A549 (cell line): ENCODE data around the gene TRIO. TPM values are rescaled to one million over a fixed set of nuclear protein-coding genes. Genes with fewer than 3 reads are reported as not detected.
"Not testable (repeated sequence)": the region's sequence is repeated elsewhere in the genome, so short reads cannot be mapped to it uniquely, and the experiment has no call there.

Source experiments
- ATAC-seq, 2 experiments: fragments of 200-7000 bp in 1 of 2; fragments of >200 bp in 1 of 2; cut with Nextera tagmentation in 1 of 2; cut with Tn5 transposase in 1 of 2; 3 replicates each; pipeline versions ENCODE4 v1.8.0 to v1.9.1; 2018 to 2020; ENCODE audit warnings: mild to moderate bottlenecking in 1 of 2, moderate library complexity in 1 of 2
- CTCF ChIA-PET: fragments of 300-600 bp; sonication (Branson Sonifier 250); formaldehyde crosslinking; extraction: SDS; loops from one replicate; lab custom pipeline; 2021; ENCODE audit warnings: antibody characterized with exemption, inconsistent platforms; lab: Yijun Ruan, JAX
- POLR2A ChIA-PET: fragments of 350-600 bp; formaldehyde crosslinking; extraction: SDS; loops from one replicate; lab custom pipeline; 2021; ENCODE audit warnings: antibody characterized with exemption, inconsistent platforms; lab: Yijun Ruan, JAX
- DNase-seq, 2 experiments: peaks; one replicate each; pipeline versions ENCODE4 v3.0.0 to v3.0.0-alpha.2; 2011 to 2016; ENCODE audit warnings: low read depth in 1 of 2, low spot score in 1 of 2
- FAIRE-seq: peaks from 2 replicates; lab custom pipeline; 2011; peaks lifted over from hg19 to GRCh38; lab: Jason Lieb, UNC
- H3K27ac ChIP-seq, 2 experiments: fragments of >200 bp; sonication (Bioruptor Twin); formaldehyde crosslinking; 3 replicates each; pipeline ENCODE4 v1.5.1; 2016 to 2017
- H3K4me1 ChIP-seq: fragments of >200 bp; sonication (Bioruptor Twin); formaldehyde crosslinking; 3 replicates; pipeline ENCODE4 v1.6.1; 2016
- H3K4me2 ChIP-seq: fragments of >200 bp; sonication (Bioruptor Twin); formaldehyde crosslinking; 3 replicates; pipeline ENCODE4 v1.6.1; 2016
- H3K4me3 ChIP-seq: fragments of >200 bp; sonication (Bioruptor Twin); formaldehyde crosslinking; 3 replicates; pipeline ENCODE4 v1.5.1; 2016
- H3K9me3 ChIP-seq: fragments of >200 bp; sonication (Bioruptor Twin); formaldehyde crosslinking; 3 replicates; pipeline ENCODE4 v1.6.1; 2016
- BHLHE40 ChIP-seq: IDR thresholded peaks from 2 replicates; pipeline ENCODE4 v1.6.1; 2012; ENCODE audit warnings: low read depth, low read length, inconsistent platforms
- CBX2 ChIP-seq: fragments of 200-600 bp; sonication (generic); IDR thresholded peaks from 2 replicates; pipeline ENCODE4 v1.6.1; 2016; ENCODE audit warnings: low read depth, mild to moderate bottlenecking, borderline replicate concordance
- CBX8 ChIP-seq: fragments of 200-600 bp; sonication (generic); IDR thresholded peaks from 2 replicates; pipeline ENCODE4 v1.6.1; 2016
- CEBPB ChIP-seq, 2 experiments: fragments of >200 bp in 1 of 2; sonication (Bioruptor Twin) in 1 of 2; formaldehyde crosslinking in 1 of 2; IDR thresholded peaks; 2 replicates each; pipeline ENCODE4 v1.6.1; 2012 to 2016
- CHD4 ChIP-seq: fragments of 200-600 bp; sonication (generic); IDR thresholded peaks from 2 replicates; pipeline ENCODE4 v1.6.1; 2016; ENCODE audit warnings: antibody characterized with exemption, mild to moderate bottlenecking, borderline replicate concordance
- EHF ChIP-seq: fragments of 250-450 bp; sonication (Bioruptor Pico); IDR thresholded peaks from 2 replicates; pipeline ENCODE4 v1.5.0; 2020; ENCODE audit warnings: mild to moderate bottlenecking
- EHMT2 ChIP-seq: fragments of 200-600 bp; sonication (generic); IDR thresholded peaks from 2 replicates; pipeline ENCODE4 v1.6.1; 2016; ENCODE audit warnings: antibody characterized with exemption, low read depth, mild to moderate bottlenecking, moderate library complexity
- FOSB ChIP-seq: fragments of 250-450 bp; sonication (Bioruptor Pico); IDR thresholded peaks from 2 replicates; pipeline ENCODE4 v1.5.0; 2020; ENCODE audit warnings: mild to moderate bottlenecking, moderate library complexity
- HEYL ChIP-seq: fragments of 250-450 bp; sonication (Bioruptor Pico); IDR thresholded peaks from 2 replicates; pipeline ENCODE4 v1.8.0; 2021; ENCODE audit warnings: mild to moderate bottlenecking, moderate library complexity
- HOXA7 ChIP-seq: fragments of 250-450 bp; sonication (Bioruptor Pico); IDR thresholded peaks from 2 replicates; pipeline ENCODE4 v1.5.0; 2020; ENCODE audit warnings: mild to moderate bottlenecking, moderate library complexity
- HOXB13 ChIP-seq: fragments of 250-450 bp; sonication (Bioruptor Pico); IDR thresholded peaks from 2 replicates; pipeline ENCODE4 v1.5.0; 2020; ENCODE audit warnings: low read depth, mild to moderate bottlenecking, moderate library complexity
- HOXB5 ChIP-seq: fragments of 250-450 bp; sonication (Bioruptor Pico); IDR thresholded peaks from 2 replicates; pipeline ENCODE4 v1.5.0; 2020; ENCODE audit warnings: mild to moderate bottlenecking, moderate library complexity
- JUN ChIP-seq, 2 experiments: fragments of >200 bp; sonication (Bioruptor Twin); formaldehyde crosslinking; IDR thresholded peaks; 2 replicates in 1 of 2; 3 replicates in 1 of 2; pipeline ENCODE4 v1.6.1; 2016 to 2017
- JUNB ChIP-seq: fragments of >200 bp; sonication (Bioruptor Twin); formaldehyde crosslinking; IDR thresholded peaks from 2 replicates; pipeline ENCODE4 v1.6.1; 2016
- KDM1A ChIP-seq: fragments of 200-600 bp; sonication (generic); IDR thresholded peaks from 2 replicates; pipeline ENCODE4 v1.6.1; 2016; ENCODE audit warnings: low read depth, mild to moderate bottlenecking
- KDM5A ChIP-seq: fragments of 200-600 bp; sonication (generic); IDR thresholded peaks from 2 replicates; pipeline ENCODE4 v1.6.1; 2016; ENCODE audit warnings: antibody characterized with exemption, mild to moderate bottlenecking
- MAFK ChIP-seq: fragments of 450-650 bp; IDR thresholded peaks from 2 replicates; pipeline ENCODE4 v1.6.1; 2014; ENCODE audit not compliant: partially characterized antibody
- NFE2L2 ChIP-seq: fragments of 150-350 bp; conservative IDR thresholded peaks from 2 replicates; pipeline ENCODE4 v1.6.1; 2014; ENCODE audit warnings: low read length
- NPAS2 ChIP-seq: fragments of 250-450 bp; sonication (Bioruptor Pico); IDR thresholded peaks from 2 replicates; pipeline ENCODE4 v1.8.0; 2022; ENCODE audit warnings: mild to moderate bottlenecking, moderate library complexity, borderline replicate concordance
- PHF8 ChIP-seq: fragments of 200-600 bp; sonication (generic); IDR thresholded peaks from 2 replicates; pipeline ENCODE4 v1.6.1; 2016; ENCODE audit warnings: low read depth, mild to moderate bottlenecking, antibody characterized with exemption, moderate library complexity, borderline replicate concordance
- RARB ChIP-seq: fragments of 250-450 bp; sonication (Bioruptor Pico); IDR thresholded peaks from 2 replicates; pipeline ENCODE4 v1.8.0; 2021; ENCODE audit warnings: mild to moderate bottlenecking, moderate library complexity
- RNF2 ChIP-seq: fragments of 200-600 bp; sonication (generic); IDR thresholded peaks from 2 replicates; pipeline ENCODE4 v1.6.1; 2016; ENCODE audit warnings: low read depth, mild to moderate bottlenecking, antibody characterized with exemption, moderate library complexity, borderline replicate concordance
- SREBF2 ChIP-seq: fragments of 450-650 bp; IDR thresholded peaks from 2 replicates; pipeline ENCODE4 v1.6.1; 2014; ENCODE audit warnings: mild to moderate bottlenecking, moderate library complexity
- ZC3H11A ChIP-seq: fragments of 450-650 bp; IDR thresholded peaks from 2 replicates; pipeline ENCODE4 v1.6.1; 2014; ENCODE audit warnings: antibody characterized with exemption, mild to moderate bottlenecking
- ZSCAN20 ChIP-seq: fragments of 250-450 bp; sonication (Bioruptor Pico); IDR thresholded peaks from 2 replicates; pipeline ENCODE4 v1.8.0; 2022; ENCODE audit warnings: mild to moderate bottlenecking, moderate library complexity
- WGBS: methylation state at CpG from one replicate; pipeline ENCODE4 v1.1.6; 2017; ENCODE audit errors: missing lambda C conversion rate; 5-methylcytosine and 5-hydroxymethylcytosine counted together
- polyA plus RNA-seq, 4 experiments: library from polyadenylated mRNA; depleted of rRNA in 3 of 4; stranded (reverse); fragments of >200 nt; fragmentation: RNase III in 1 of 4; extraction: RNeasy Plus Mini Kit Qiagen cat#74134 plus additional on column Dnase treatment in 1 of 4; gene quantifications; 2 replicates in 3 of 4; 3 replicates in 1 of 4; pipeline ENCODE4 v1.2.3, GENCODE V29; 2011 to 2017
- TF ChIP-seq, protein P1 (sequence below): fragments of >200 bp; sonication (Bioruptor Twin); formaldehyde crosslinking; IDR thresholded peaks from 3 replicates; pipeline ENCODE4 v1.5.1; 2016
- TF ChIP-seq, protein P2 (sequence below): fragments of >200 bp; sonication (Bioruptor Twin); formaldehyde crosslinking; IDR thresholded peaks from 3 replicates; pipeline ENCODE4 v1.6.1; 2016
- TF ChIP-seq, protein P3 (sequence below): fragments of 250-450 bp; sonication (Bioruptor Pico); IDR thresholded peaks from 2 replicates; pipeline ENCODE4 v1.5.0; 2021; ENCODE audit warnings: mild to moderate bottlenecking, moderate library complexity, borderline replicate concordance
- TF ChIP-seq, protein P4 (sequence below): fragments of 150-350 bp; IDR thresholded peaks from 2 replicates; pipeline ENCODE4 v1.6.1; 2014; ENCODE audit warnings: low read depth, mild to moderate bottlenecking, low read length

Gene TRIO
- polyA plus RNA-seq, 2 of the 4 experiments (the other 2 are of a cell fraction): 47.5 to 79.0 TPM

DNA sequence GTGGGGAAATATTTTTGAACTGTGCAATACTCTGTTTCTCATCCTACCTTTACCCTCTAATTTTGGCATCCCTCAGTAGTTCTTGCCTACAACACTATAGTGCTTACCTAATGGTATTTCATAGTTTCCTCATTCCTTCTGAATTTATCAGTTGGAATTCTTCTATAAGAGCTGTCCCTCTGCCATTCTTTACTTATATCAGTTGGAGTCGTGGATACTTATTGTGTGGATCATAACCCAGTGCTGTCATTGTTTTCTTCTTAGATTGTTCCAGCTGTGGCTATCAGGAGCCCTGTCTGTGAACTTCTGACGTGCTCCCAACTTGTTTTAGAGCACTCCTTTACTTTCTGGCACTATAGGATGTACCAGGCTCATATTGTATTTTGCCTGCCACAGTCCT, 292.3 kb downstream of the TRIO start:
- Histone ChIP-seq H3K9me3 (no peaks in the 10 kb centered on the region), H3K27ac (no peak overlapping the region), H3K4me1 (no peaks in the 10 kb centered on the region), H3K4me2 (no peak overlapping the region), H3K4me3 (no peak overlapping the region)
- ChIA-PET CTCF (no interaction called here), POLR2A (no interaction called here)
- DNase-seq (no peak), ATAC-seq (no peak; a peak in 1 of 6 replicates), FAIRE-seq (no peak)
- WGBS: 67% methylated on average over 2 of the region's 2 CpGs
- no peak for TF ChIP-seq CEBPB (IDR thresholded peaks at IDR 0.05)
- no peak for TF ChIP-seq KDM1A
- TF ChIP-seq FOSB (CRISPR knock-in tag): no peak
- TF ChIP-seq HOXB5: no peak
- TF ChIP-seq NFE2L2: no peak
- no peak for TF ChIP-seq CBX8
- no peak for TF ChIP-seq HOXB13
- no peak for TF ChIP-seq JUNB
- no peak for TF ChIP-seq NPAS2 (CRISPR knock-in tag)
- no peak for TF ChIP-seq RNF2
- no peak for TF ChIP-seq EHF (CRISPR knock-in tag)
- no peak for TF ChIP-seq JUN (IDR thresholded peaks at IDR 0.05)
- no peak for TF ChIP-seq RARB (CRISPR knock-in tag)
- TF ChIP-seq, protein P1, sequence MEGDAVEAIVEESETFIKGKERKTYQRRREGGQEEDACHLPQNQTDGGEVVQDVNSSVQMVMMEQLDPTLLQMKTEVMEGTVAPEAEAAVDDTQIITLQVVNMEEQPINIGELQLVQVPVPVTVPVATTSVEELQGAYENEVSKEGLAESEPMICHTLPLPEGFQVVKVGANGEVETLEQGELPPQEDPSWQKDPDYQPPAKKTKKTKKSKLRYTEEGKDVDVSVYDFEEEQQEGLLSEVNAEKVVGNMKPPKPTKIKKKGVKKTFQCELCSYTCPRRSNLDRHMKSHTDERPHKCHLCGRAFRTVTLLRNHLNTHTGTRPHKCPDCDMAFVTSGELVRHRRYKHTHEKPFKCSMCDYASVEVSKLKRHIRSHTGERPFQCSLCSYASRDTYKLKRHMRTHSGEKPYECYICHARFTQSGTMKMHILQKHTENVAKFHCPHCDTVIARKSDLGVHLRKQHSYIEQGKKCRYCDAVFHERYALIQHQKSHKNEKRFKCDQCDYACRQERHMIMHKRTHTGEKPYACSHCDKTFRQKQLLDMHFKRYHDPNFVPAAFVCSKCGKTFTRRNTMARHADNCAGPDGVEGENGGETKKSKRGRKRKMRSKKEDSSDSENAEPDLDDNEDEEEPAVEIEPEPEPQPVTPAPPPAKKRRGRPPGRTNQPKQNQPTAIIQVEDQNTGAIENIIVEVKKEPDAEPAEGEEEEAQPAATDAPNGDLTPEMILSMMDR: no peak
- TF ChIP-seq HEYL (CRISPR knock-in tag): no peak

DNA sequence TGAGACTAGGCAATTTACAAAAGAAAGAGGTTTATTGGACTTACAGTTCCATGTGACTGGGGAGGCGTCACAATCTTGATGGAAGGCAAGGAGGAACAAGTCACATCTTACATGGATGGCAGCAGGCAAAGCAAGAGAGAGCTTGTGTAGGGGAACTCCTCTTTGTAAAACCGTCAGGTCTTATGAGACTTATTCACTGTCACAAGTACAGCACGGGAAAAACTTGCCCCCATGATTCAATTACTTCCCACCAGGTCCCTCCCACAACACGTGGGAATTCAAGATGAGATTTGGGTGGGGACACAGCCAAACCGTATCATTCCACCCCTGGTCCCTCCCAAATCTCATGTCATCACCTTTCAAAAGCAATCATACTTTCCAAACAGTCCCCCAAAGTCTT, 293.0 kb downstream of the TRIO start:
- H3K4me1 ChIP-seq, H3K4me2 ChIP-seq, H3K27ac ChIP-seq, H3K4me3 ChIP-seq, H3K9me3 ChIP-seq, DNase-seq, FAIRE-seq, POLR2A ChIA-PET, ATAC-seq: not testable (repeated sequence)
- CTCF ChIA-PET: interaction anchor here (2.1 kb wide), 1 partner anchor 213 kb away, joined by 5 read pairs; no protein-coding TSS in a partner anchor
- WGBS: 89% methylated on average over 5 of the region's 5 CpGs

DNA sequence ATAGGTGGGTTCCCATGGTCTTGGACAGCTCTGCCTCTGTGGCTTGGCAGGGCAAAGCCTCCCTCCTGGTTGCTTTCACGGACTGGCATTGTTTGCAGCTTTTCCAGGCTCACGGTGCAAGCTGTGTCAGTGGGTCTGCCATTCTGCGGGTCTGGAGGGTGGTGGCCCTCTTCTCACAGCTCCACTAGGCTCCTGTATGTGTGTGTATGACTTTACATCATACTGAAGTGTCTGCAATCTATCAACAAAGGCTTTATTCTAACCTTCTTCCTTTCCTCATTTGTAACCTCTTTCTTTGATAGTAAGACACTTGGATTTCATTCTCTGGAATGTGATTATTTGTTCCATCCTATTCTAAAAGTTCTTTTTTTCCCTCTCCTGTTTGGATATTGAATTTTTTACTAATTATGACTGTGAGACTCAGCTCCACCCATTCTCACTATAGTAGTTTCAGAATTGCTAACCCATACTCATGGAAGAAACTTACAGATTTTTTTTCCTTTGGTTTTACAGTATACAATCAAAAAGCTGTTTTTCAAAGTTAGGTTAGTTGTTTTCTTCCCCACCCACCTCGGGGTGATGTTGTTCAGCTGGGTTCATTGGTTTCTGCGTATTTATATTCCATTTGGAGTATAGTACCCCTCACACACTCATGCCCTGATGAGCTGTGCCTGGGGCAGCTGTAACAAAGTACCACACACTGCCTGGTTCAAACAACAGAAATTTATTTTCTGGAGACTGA, 293.8 kb downstream of the TRIO start:
- H3K9me3 ChIP-seq: no peaks in the 10 kb centered on the region
- ATAC-seq: no peak
- H3K4me3 ChIP-seq: no peak overlapping the region
- CTCF ChIA-PET: interaction anchor here (2.1 kb wide), 1 partner anchor 212 kb away, joined by 5 read pairs; no protein-coding TSS in a partner anchor
- 100% methylated on average over 5 of the region's 5 CpGs for WGBS
- no peak for FAIRE-seq
- no peaks in the 10 kb centered on the region for H3K4me1 ChIP-seq
- DNase-seq: no peak
- no peak overlapping the region for H3K4me2 ChIP-seq
- TF ChIP-seq MAFK (no peak), BHLHE40 (no peak), ZSCAN20 (CRISPR knock-in tag) (no peak), PHF8 (no peak), SREBF2 (no peak), CBX2 (no peak), HOXA7 (CRISPR knock-in tag) (no peak), EHMT2 (no peak), ZC3H11A (no peak), KDM5A (no peak), CHD4 (no peak)
- TF ChIP-seq, protein P2, sequence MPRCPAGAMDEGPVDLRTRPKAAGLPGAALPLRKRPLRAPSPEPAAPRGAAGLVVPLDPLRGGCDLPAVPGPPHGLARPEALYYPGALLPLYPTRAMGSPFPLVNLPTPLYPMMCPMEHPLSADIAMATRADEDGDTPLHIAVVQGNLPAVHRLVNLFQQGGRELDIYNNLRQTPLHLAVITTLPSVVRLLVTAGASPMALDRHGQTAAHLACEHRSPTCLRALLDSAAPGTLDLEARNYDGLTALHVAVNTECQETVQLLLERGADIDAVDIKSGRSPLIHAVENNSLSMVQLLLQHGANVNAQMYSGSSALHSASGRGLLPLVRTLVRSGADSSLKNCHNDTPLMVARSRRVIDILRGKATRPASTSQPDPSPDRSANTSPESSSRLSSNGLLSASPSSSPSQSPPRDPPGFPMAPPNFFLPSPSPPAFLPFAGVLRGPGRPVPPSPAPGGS: no peak
- TF ChIP-seq, protein P3, sequence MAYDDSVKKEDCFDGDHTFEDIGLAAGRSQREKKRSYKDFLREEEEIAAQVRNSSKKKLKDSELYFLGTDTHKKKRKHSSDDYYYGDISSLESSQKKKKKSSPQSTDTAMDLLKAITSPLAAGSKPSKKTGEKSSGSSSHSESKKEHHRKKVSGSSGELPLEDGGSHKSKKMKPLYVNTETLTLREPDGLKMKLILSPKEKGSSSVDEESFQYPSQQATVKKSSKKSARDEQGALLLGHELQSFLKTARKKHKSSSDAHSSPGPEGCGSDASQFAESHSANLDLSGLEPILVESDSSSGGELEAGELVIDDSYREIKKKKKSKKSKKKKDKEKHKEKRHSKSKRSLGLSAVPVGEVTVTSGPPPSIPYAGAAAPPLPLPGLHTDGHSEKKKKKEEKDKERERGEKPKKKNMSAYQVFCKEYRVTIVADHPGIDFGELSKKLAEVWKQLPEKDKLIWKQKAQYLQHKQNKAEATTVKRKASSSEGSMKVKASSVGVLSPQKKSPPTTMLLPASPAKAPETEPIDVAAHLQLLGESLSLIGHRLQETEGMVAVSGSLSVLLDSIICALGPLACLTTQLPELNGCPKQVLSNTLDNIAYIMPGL (CRISPR knock-in tag): no peak
- TF ChIP-seq, protein P4, sequence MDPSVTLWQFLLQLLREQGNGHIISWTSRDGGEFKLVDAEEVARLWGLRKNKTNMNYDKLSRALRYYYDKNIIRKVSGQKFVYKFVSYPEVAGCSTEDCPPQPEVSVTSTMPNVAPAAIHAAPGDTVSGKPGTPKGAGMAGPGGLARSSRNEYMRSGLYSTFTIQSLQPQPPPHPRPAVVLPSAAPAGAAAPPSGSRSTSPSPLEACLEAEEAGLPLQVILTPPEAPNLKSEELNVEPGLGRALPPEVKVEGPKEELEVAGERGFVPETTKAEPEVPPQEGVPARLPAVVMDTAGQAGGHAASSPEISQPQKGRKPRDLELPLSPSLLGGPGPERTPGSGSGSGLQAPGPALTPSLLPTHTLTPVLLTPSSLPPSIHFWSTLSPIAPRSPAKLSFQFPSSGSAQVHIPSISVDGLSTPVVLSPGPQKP: no peak
- H3K27ac ChIP-seq: no peak overlapping the region
- POLR2A ChIA-PET: no interaction called here
